Right lobe of liver (tissue), 6 donors: ENCODE results near the gene ROR2. TPM values are rescaled to one million over a fixed set of nuclear protein-coding genes. Genes with fewer than 3 reads are reported as not detected.

ENCODE experiments used
- ATAC-seq, 4 donors: fragments of 200-7000 bp; cut with Tn5 transposase; one replicate each; pipeline ENCODE4 v1.9.1; 2020; ENCODE audit warnings: mild to moderate bottlenecking in 4 of 4, moderate library complexity in 4 of 4
- DNase-seq, 3 donors: peaks; one replicate each; pipeline ENCODE4 v3.0.0-alpha.2; 2020
- H3K27ac ChIP-seq, 3 donors: fragments of 200-600 bp; one replicate each; pipeline ENCODE4 v1.8.0; 2022
- H3K27me3 ChIP-seq, 2 donors: fragments of 200-600 bp; one replicate each; pipeline ENCODE4 v1.8.0; 2022
- H3K36me3 ChIP-seq, 4 donors: fragments of 200-600 bp; sonication (generic) in 1 of 4; one replicate each; pipeline versions ENCODE4 v1.5.1 to v1.8.0; 2017 to 2022; ENCODE audit warnings: control low read depth in 1 of 4
- H3K4me1 ChIP-seq, 4 donors: fragments of 200-600 bp; sonication (generic) in 1 of 4; one replicate each; pipeline versions ENCODE4 v1.5.1 to v1.8.0; 2017 to 2022; ENCODE audit warnings: control low read depth in 1 of 4
- H3K4me3 ChIP-seq, 3 donors: fragments of 200-600 bp; one replicate each; pipeline ENCODE4 v1.8.0; 2022
- H3K9me3 ChIP-seq, 4 donors: fragments of 200-600 bp; sonication (generic) in 1 of 4; one replicate each; pipeline versions ENCODE4 v1.5.1 to v1.8.0; 2017 to 2022; ENCODE audit warnings: control low read depth in 1 of 4
- POLR2A ChIP-seq: fragments of 450-650 bp; IDR thresholded peaks from one replicate; pipeline ENCODE4 v1.6.1; 2017; ENCODE audit warnings: antibody characterized with exemption, mild to moderate bottlenecking
- WGBS: methylation state at CpG from one replicate; pipeline ENCODE4 v1.1.6; 2018; ENCODE audit warnings: low coverage, low lambda C conversion rate; ENCODE audit not compliant: insufficient coverage; ENCODE audit errors: missing lambda C conversion rate; 5-methylcytosine and 5-hydroxymethylcytosine counted together
- intact Hi-C, 2 donors: fragments of 100-400 bp; cut with DNase I; formaldehyde crosslinking; loops; one replicate each; pipeline versions ENCODE4 v1.11.2 to v1.14.1; 2022
- total RNA-seq, 6 experiments: library from RNA; depleted of rRNA in 2 of 6; stranded (reverse); fragments of >200 nt in 2 of 6; fragmentation: NEBNext Ultra II Directional in 3 of 6; extraction: Animal tissue kit (Norgen Biotek cat#: 25700) in 3 of 6; gene quantifications; one replicate each; pipeline versions ENCODE4 v1.1.0 to v1.2.4, GENCODE V29; 2016 to 2023
- TF ChIP-seq, protein P1 (sequence below), 4 donors: fragments of 200-600 bp in 3 of 4; fragments of 450-650 bp in 1 of 4; IDR thresholded peaks; one replicate each; pipeline versions ENCODE4 v1.5.1 to v1.8.0; 2016 to 2022; ENCODE audit warnings: antibody characterized with exemption in 4 of 4, mild to moderate bottlenecking in 2 of 4
- donor health status: DM: no; HTN: yes; CAD: no.
- donor health status: DM: no; HTN: no; CAD: no.
- donor health status: DM: no; HTN: no; CAD: no.
- donor health status: DM: no; HTN: yes; CAD: no.
- donor health status: DM: no; HTN: yes; CAD: no.

The ROR2 gene
- total RNA-seq, 6 experiments from 2014 or later = 0.12 to 1.2 (median 0.49) TPM; not detected in 1

DNA sequence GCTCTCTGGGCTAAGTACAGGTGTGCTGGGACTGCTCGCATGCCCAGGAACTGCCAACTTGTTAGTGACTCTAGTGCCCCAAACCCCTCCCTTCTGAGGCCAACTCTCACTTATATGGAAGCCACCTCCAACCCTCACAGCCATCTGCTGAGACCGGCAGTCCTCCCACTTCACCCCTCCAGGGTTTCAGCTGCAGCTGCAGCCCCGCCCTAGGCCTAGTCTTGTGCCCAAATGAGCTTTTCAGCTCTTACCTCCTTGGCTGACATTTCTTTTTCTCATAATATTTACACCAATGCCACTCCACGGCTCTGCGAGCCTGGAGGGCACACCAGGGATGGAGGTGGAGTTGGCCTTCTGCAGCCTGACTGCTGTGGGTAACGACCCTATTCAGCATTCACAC, 166.6 kb downstream of the ROR2 start:
- DNase-seq = peak in 1 of 3 donors; percentile 17
- Histone ChIP-seq H3K9me3 (no peaks in the 10 kb centered on the region), H3K4me3 (no peak overlapping the region), H3K27ac (no peak overlapping the region), H3K4me1 (no peaks in the 10 kb centered on the region), H3K27me3 (no peaks in the 10 kb centered on the region), H3K36me3 (no peaks in the 10 kb centered on the region)
- WGBS = 76% methylated on average over 5 of the region's 6 CpGs
- ATAC-seq = no peak
- intact Hi-C loops = no loop called here
- no peak for TF ChIP-seq POLR2A
- TF ChIP-seq, protein P1, sequence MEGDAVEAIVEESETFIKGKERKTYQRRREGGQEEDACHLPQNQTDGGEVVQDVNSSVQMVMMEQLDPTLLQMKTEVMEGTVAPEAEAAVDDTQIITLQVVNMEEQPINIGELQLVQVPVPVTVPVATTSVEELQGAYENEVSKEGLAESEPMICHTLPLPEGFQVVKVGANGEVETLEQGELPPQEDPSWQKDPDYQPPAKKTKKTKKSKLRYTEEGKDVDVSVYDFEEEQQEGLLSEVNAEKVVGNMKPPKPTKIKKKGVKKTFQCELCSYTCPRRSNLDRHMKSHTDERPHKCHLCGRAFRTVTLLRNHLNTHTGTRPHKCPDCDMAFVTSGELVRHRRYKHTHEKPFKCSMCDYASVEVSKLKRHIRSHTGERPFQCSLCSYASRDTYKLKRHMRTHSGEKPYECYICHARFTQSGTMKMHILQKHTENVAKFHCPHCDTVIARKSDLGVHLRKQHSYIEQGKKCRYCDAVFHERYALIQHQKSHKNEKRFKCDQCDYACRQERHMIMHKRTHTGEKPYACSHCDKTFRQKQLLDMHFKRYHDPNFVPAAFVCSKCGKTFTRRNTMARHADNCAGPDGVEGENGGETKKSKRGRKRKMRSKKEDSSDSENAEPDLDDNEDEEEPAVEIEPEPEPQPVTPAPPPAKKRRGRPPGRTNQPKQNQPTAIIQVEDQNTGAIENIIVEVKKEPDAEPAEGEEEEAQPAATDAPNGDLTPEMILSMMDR (IDR thresholded peaks at IDR 0.05) = no peak

DNA sequence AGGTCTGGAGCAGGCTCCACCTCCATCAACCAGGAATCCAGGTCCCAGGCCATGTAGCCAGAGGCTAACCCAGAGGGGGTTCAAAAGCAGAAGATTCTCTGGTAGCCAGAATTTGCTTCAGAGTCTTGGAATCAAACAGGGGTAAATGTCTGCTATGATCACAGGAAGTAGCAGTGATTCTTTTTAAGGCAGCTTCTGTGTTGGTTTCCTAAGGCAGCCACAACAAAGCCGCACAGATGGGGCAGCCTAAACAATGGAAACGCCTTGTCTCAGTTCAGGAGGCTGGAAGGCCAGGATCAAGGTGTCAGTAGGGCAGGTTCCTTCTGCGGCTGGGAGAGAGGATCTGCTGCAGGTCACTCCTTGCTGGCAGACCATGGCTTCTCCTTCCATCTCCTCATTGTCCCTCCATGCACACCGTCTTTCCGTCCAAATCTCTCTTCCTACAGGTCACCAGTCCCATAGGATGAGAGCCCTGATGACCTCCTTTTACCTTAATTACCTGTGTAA, 167.3 kb downstream of the ROR2 start:
- Histone ChIP-seq H3K27ac (no peak overlapping the region), H3K9me3 (no peaks in the 10 kb centered on the region), H3K4me1 (no peaks in the 10 kb centered on the region), H3K4me3 (no peak overlapping the region), H3K27me3 (no peaks in the 10 kb centered on the region), H3K36me3 (no peaks in the 10 kb centered on the region)
- intact Hi-C loops = no loop called here
- ATAC-seq (no peak), DNase-seq (peak in 1 of 3 donors; percentile 16)
- no peak for TF ChIP-seq POLR2A
- TF ChIP-seq, protein P1 (IDR thresholded peaks at IDR 0.05) = no peak
- 37% methylated on average over 3 of the region's 5 CpGs for WGBS

DNA sequence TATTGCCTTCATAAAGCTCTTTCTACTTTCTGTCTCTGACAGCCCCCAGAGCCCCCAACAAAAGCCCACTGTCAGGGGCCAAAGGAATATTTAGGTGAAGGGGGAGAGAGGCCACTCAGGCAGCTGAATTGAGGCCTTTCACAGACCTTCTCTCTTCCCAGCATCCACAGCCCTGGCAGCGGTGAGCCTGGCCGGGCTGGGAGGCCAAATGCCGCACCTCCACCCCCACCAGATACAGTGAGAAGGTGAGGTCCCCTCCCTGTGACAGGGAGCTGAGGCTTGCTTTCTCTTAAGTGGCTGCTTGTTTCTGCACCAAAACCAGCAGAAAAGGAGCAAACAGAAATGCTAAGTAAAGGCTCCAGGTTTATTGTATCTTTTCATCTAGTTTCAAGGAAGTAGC, 168.1 kb downstream of the ROR2 start:
- no CpG with 5 or more reads among the region's 3 CpGs for WGBS

DNA sequence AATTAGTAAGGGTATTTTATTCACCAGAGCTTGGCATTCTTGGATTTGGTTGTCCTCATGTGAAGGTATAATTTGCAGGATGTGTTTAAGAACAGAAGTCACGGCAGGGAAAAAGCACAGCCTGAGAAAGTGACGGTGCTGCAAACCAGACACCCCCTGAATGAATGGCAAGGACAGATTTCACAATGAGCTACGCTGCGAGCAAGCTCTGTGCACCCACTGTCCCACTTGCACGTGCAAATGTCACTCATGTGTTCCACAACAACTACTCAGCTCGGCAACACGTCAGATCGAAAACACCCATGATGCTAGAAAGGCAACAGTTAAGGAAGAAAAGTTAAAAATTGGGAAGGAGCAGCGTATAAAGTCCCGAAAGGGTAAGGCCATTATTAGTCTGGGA, 168.9 kb downstream of the ROR2 start:
- Histone ChIP-seq H3K4me1 (no peaks in the 10 kb centered on the region), H3K36me3 (no peaks in the 10 kb centered on the region), H3K9me3 (no peaks in the 10 kb centered on the region), H3K4me3 (no peak overlapping the region), H3K27me3 (no peaks in the 10 kb centered on the region), H3K27ac (no peak overlapping the region)
- 64% methylated on average over 10 of the region's 10 CpGs for WGBS
- ATAC-seq (no peak), DNase-seq (no peak)
- intact Hi-C loops = no loop called here
- TF ChIP-seq, protein P1 (IDR thresholded peaks at IDR 0.05) = no peak
- TF ChIP-seq POLR2A = no peak

More for the DNA sequence above, 168.1 kb downstream of the ROR2 start:
- Histone ChIP-seq H3K27me3 (no peaks in the 10 kb centered on the region), H3K9me3 (no peaks in the 10 kb centered on the region), H3K4me3 (no peak overlapping the region), H3K4me1 (no peaks in the 10 kb centered on the region), H3K27ac (no peak overlapping the region), H3K36me3 (no peaks in the 10 kb centered on the region)
- no peak for DNase-seq
- intact Hi-C loops = no loop called here
- TF ChIP-seq, protein P1 (IDR thresholded peaks at IDR 0.05) = no peak
- no peak for TF ChIP-seq POLR2A
- no peak for ATAC-seq

DNA sequence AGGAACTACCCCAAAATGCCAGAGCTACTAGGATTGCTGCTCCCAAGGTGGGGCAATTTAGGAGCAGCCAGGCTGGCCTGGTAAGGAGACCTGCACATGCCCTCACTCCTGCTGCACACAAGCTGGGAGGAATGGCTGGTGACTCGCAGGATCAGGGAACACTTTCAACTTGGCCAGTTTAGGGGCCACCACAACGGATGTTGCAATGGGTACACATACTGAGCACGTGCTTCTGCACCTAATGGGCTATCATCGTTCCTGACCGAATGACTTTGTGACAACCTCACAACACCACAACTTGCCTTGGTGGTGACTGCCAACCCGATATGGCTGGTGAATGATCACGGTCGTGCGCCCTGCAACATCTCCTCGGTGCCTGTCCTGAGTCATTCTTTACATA, 172.0 kb downstream of the ROR2 start:
- no peak overlapping the region for H3K4me3 ChIP-seq
- no peaks in the 10 kb centered on the region for H3K36me3 ChIP-seq
- no peak for TF ChIP-seq POLR2A
- TF ChIP-seq, protein P1 (IDR thresholded peaks at IDR 0.05) = no peak
- 78% methylated on average over 7 of the region's 10 CpGs for WGBS
- H3K9me3 ChIP-seq = no peaks in the 10 kb centered on the region
- DNase-seq = no peak
- H3K4me1 ChIP-seq = no peaks in the 10 kb centered on the region
- H3K27ac ChIP-seq = no peak overlapping the region
- intact Hi-C loops = no loop called here
- ATAC-seq = no peak
- no peaks in the 10 kb centered on the region for H3K27me3 ChIP-seq
